MM.1S (cell line): ENCODE data around the gene CNMD.

ENCODE experiments used
- EZH2phosphoT487 ChIP-seq: fragments of 300-600 bp; sonication (generic); IDR thresholded peaks from 2 replicates; pipeline ENCODE4 v1.6.1; 2018; ENCODE audit warnings: antibody characterized with exemption, low read length
- TF ChIP-seq, protein P1 (sequence below): fragments of 300-600 bp; sonication (generic); IDR thresholded peaks from 2 replicates; pipeline ENCODE4 v1.5.1; 2016; ENCODE audit warnings: antibody characterized with exemption, low read length, mixed read lengths

DNA sequence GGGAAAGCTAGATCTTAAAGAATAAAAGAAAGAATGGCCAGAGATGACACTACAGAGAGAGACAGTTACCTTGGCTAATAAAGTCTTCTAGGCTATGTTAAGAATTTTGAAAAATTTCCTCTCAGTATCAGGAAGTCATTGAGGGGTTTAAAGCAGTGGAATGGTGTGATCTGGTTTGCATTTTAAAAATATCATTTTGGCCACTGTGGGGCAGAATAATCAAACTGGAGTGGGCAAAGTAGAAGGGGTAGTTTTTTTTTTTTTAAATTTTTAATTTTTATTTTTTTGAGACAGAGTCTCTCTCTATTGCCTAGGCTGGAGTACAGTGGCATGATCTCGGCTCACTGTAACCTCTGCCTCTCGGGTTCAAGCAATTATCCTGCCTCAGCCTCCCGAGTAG is 4.4 kb upstream of the CNMD start:
- TF ChIP-seq, protein P1, sequence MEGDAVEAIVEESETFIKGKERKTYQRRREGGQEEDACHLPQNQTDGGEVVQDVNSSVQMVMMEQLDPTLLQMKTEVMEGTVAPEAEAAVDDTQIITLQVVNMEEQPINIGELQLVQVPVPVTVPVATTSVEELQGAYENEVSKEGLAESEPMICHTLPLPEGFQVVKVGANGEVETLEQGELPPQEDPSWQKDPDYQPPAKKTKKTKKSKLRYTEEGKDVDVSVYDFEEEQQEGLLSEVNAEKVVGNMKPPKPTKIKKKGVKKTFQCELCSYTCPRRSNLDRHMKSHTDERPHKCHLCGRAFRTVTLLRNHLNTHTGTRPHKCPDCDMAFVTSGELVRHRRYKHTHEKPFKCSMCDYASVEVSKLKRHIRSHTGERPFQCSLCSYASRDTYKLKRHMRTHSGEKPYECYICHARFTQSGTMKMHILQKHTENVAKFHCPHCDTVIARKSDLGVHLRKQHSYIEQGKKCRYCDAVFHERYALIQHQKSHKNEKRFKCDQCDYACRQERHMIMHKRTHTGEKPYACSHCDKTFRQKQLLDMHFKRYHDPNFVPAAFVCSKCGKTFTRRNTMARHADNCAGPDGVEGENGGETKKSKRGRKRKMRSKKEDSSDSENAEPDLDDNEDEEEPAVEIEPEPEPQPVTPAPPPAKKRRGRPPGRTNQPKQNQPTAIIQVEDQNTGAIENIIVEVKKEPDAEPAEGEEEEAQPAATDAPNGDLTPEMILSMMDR = peak; percentile 5; the same call in 1 of the 2 replicates
- TF ChIP-seq EZH2phosphoT487 = no peak
